Umbilical cord (tissue), 2 donors: Measurements from ENCODE around the gene CLPTM1L. TPM values are rescaled to one million over a fixed set of nuclear protein-coding genes. Genes with fewer than 3 reads are reported as not detected.
"Not testable (repeated sequence)": the region's sequence is repeated elsewhere in the genome, so short reads cannot be mapped to it uniquely, and the experiment has no call there.

ENCODE experiments used
- DNase-seq: peaks from one replicate; pipeline ENCODE4 v3.0.0-alpha.2; 2015; ENCODE audit warnings: low spot score
- total RNA-seq: library from RNA; depleted of rRNA; stranded (reverse); fragments of >200 nt; gene quantifications from one replicate; pipeline ENCODE4 v1.2.3, GENCODE V29; 2014; ENCODE audit warnings: low replicate concordance; ENCODE audit not compliant: insufficient read depth

CLPTM1L gene
- total RNA-seq, 1 donor from 2014 or later = 128 TPM

- no peak for DNase-seq
These were observed 36.7 kb upstream of the CLPTM1L start for GRCh38 chr5:1381370-1382247.

GRCh38 chr5:1380910-1381309 lies 36.0 kb upstream of the CLPTM1L start:
- no peak for DNase-seq

GRCh38 chr5:1380011-1380817 lies 35.3 kb upstream of the CLPTM1L start:
- peak; percentile 14 for DNase-seq

- DNase-seq = no peak
These were observed 34.2 kb upstream of the CLPTM1L start for GRCh38 chr5:1378866-1379659.

- DNase-seq = no peak
These were observed 33.2 kb upstream of the CLPTM1L start for GRCh38 chr5:1378096-1378495.

- DNase-seq = no peak
These were observed 32.1 kb upstream of the CLPTM1L start for GRCh38 chr5:1376981-1377380.

GRCh38 chr5:1375871-1376810 lies 31.2 kb upstream of the CLPTM1L start:
- DNase-seq = no peak

GRCh38 chr5:1374679-1375055 lies 29.8 kb upstream of the CLPTM1L start:
- DNase-seq = no peak

- no peak for DNase-seq
These were observed 29.3 kb upstream of the CLPTM1L start for GRCh38 chr5:1374030-1374678.

- DNase-seq = not testable (repeated sequence)
These were observed 27.1 kb upstream of the CLPTM1L start for GRCh38 chr5:1371972-1372342.

- DNase-seq = no peak
These were observed 26.5 kb upstream of the CLPTM1L start for GRCh38 chr5:1371218-1371971.

- DNase-seq = no peak
These were observed 25.1 kb upstream of the CLPTM1L start for GRCh38 chr5:1370006-1370405.

- DNase-seq = no peak
These were observed 23.9 kb upstream of the CLPTM1L start for GRCh38 chr5:1368756-1369155.

- no peak for DNase-seq
These were observed 23.3 kb upstream of the CLPTM1L start for GRCh38 chr5:1368236-1368635.

GRCh38 chr5:1367149-1367548 lies 22.2 kb upstream of the CLPTM1L start:
- DNase-seq = no peak

GRCh38 chr5:1366514-1366913 lies 21.6 kb upstream of the CLPTM1L start:
- DNase-seq = no peak

- DNase-seq = no peak
These were observed 19.3 kb upstream of the CLPTM1L start for GRCh38 chr5:1364211-1364610.

- no peak for DNase-seq
These were observed 18.7 kb upstream of the CLPTM1L start for GRCh38 chr5:1363581-1363980.

GRCh38 chr5:1363160-1363559 lies 18.3 kb upstream of the CLPTM1L start:
- no peak for DNase-seq
